H1 (cell line): ENCODE measurements around the gene ELL2. TPM values are rescaled to one million over a fixed set of nuclear protein-coding genes. Genes with fewer than 3 reads are reported as not detected.

Experiments
- CTCF ChIA-PET: fragments of 300-600 bp; sonication (Branson Sonifier 250); formaldehyde crosslinking; loops from one replicate; lab custom pipeline; 2021; ENCODE audit not compliant: partially characterized antibody; lab: Charles Lee
- POLR2A ChIA-PET: fragments of 300-600 bp; sonication (Branson Sonifier 250); formaldehyde crosslinking; loops from one replicate; lab custom pipeline; 2021; ENCODE audit warnings: inconsistent platforms; ENCODE audit not compliant: partially characterized antibody; lab: Charles Lee
- DNase-seq, 2 experiments: peaks; one replicate each; pipeline versions ENCODE4 v3.0.0 to v3.0.0-alpha.2; 2010 to 2022; ENCODE audit warnings: low spot score in 2 of 2, low read depth in 1 of 2, mixed read lengths in 1 of 2
- FAIRE-seq: peaks from 2 replicates; lab custom pipeline; 2011; peaks lifted over from hg19 to GRCh38; lab: Jason Lieb, UNC
- H2AFZ ChIP-seq: 2 replicates; pipeline ENCODE4 v1.8.1; 2012; ENCODE audit warnings: low read length, inconsistent platforms
- H2AK5ac ChIP-seq: 2 replicates; pipeline ENCODE4 v1.6.1; 2013; ENCODE audit warnings: low read depth, low read length
- H2BK120ac ChIP-seq: replicated peaks from 2 replicates; pipeline ENCODE3; 2013; ENCODE audit warnings: low read depth, low read length, inconsistent platforms
- H2BK12ac ChIP-seq: 2 replicates; pipeline ENCODE4 v1.6.1; 2013; ENCODE audit warnings: low read depth, low read length
- H2BK15ac ChIP-seq: 2 replicates; pipeline ENCODE4 v1.6.1; 2013; ENCODE audit warnings: low read length
- H2BK20ac ChIP-seq: 2 replicates; pipeline ENCODE4 v1.6.1; 2013; ENCODE audit warnings: low read length
- H2BK5ac ChIP-seq: 2 replicates; pipeline ENCODE4 v1.6.1; 2013; ENCODE audit warnings: low read depth, low read length
- H3K14ac ChIP-seq: 2 replicates; pipeline ENCODE4 v1.6.1; 2013; ENCODE audit warnings: inconsistent platforms; ENCODE audit not compliant: insufficient read length
- H3K18ac ChIP-seq: 2 replicates; pipeline ENCODE4 v1.6.1; 2013; ENCODE audit warnings: low read length; ENCODE audit errors: extremely low read depth
- H3K23ac ChIP-seq: 2 replicates; pipeline ENCODE4 v1.6.1; 2013; ENCODE audit warnings: inconsistent platforms; ENCODE audit not compliant: insufficient read length
- H3K23me2 ChIP-seq: 2 replicates; pipeline ENCODE4 v1.6.1; 2013; ENCODE audit warnings: low read depth, low read length
- H3K27ac ChIP-seq: 2 replicates; pipeline ENCODE4 v1.6.1; 2011; ENCODE audit warnings: low read depth, low read length, inconsistent platforms
- H3K27me3 ChIP-seq, 4 experiments: replicated peaks in 1 of 4; 1 replicate in 1 of 4; 2 replicates in 3 of 4; pipeline versions ENCODE4 v1.6.1 to v1.8.1; 2011 to 2013; ENCODE audit warnings: low read length in 3 of 4, mild to moderate bottlenecking in 3 of 4, inconsistent platforms in 2 of 4, mixed read lengths in 2 of 4, moderate library complexity in 1 of 4; ENCODE audit not compliant: control insufficient read depth in 3 of 4, insufficient read depth in 3 of 4; ENCODE audit errors: extremely low read depth in 1 of 4
- H3K36me3 ChIP-seq, 4 experiments: 2 replicates each; pipeline versions ENCODE4 v1.6.1 to v1.8.1; 2011 to 2013; ENCODE audit warnings: mild to moderate bottlenecking in 4 of 4, low read length in 3 of 4, moderate library complexity in 2 of 4, control low read depth in 1 of 4, inconsistent platforms in 1 of 4; ENCODE audit not compliant: insufficient read depth in 4 of 4, control insufficient read depth in 2 of 4
- H3K4ac ChIP-seq: replicated peaks from 2 replicates; pipeline ENCODE3; 2013; ENCODE audit warnings: low read length, low read depth, mixed read lengths, inconsistent platforms; ENCODE audit not compliant: insufficient read length
- H3K4me1 ChIP-seq, 4 experiments: replicated peaks in 1 of 4; 1 replicate in 1 of 4; 2 replicates in 3 of 4; pipeline versions ENCODE4 v1.6.1 to v1.8.1; 2011 to 2013; ENCODE audit warnings: low read length in 3 of 4, inconsistent platforms in 2 of 4, mixed read lengths in 1 of 4; ENCODE audit not compliant: insufficient read depth in 4 of 4, control insufficient read depth in 3 of 4
- H3K4me2 ChIP-seq, 2 experiments: 2 replicates each; pipeline versions ENCODE4 v1.6.1 to v1.8.1; 2011 to 2013; ENCODE audit warnings: low read depth in 2 of 2, low read length in 2 of 2, control low read depth in 1 of 2, inconsistent platforms in 1 of 2, mild to moderate bottlenecking in 1 of 2; ENCODE audit not compliant: insufficient read depth in 1 of 2
- H3K4me3 ChIP-seq, 4 experiments: fragments of 200-600, 300-600 bp in 1 of 4; sonication (generic), shearing (Covaris generic), sonication (Bioruptor Twin) in 1 of 4; 2 replicates each; pipeline versions ENCODE4 v1.5.1 to v1.8.1; 2011 to 2016; ENCODE audit warnings: low read length in 4 of 4, low read depth in 3 of 4, control low read depth in 2 of 4, inconsistent platforms in 2 of 4, mild to moderate bottlenecking in 2 of 4, mixed read lengths in 1 of 4, moderate library complexity in 1 of 4; ENCODE audit not compliant: insufficient read depth in 2 of 4; ENCODE audit errors: extremely low read depth in 1 of 4
- H3K56ac ChIP-seq: replicated peaks from 2 replicates; pipeline ENCODE3; 2013; ENCODE audit warnings: low read depth, mild to moderate bottlenecking, mixed read lengths, low read length, inconsistent platforms; ENCODE audit not compliant: insufficient read length
- H3K79me1 ChIP-seq: 2 replicates; pipeline ENCODE4 v1.6.1; 2013; ENCODE audit warnings: low read depth, low read length, control low read depth
- H3K79me2 ChIP-seq, 2 experiments: 2 replicates each; pipeline versions ENCODE4 v1.6.1 to v1.8.1; 2012 to 2013; ENCODE audit warnings: low read length in 2 of 2, mild to moderate bottlenecking in 2 of 2, inconsistent platforms in 1 of 2; ENCODE audit not compliant: insufficient read depth in 2 of 2, control insufficient read depth in 1 of 2
- H3K9ac ChIP-seq, 4 experiments: replicated peaks in 1 of 4; 1 replicate in 1 of 4; 2 replicates in 3 of 4; pipeline versions ENCODE4 v1.6.1 to v1.8.1; 2011 to 2013; ENCODE audit warnings: low read depth in 3 of 4, low read length in 3 of 4, control low read depth in 2 of 4, mild to moderate bottlenecking in 2 of 4, moderate library complexity in 2 of 4, inconsistent platforms in 1 of 4; ENCODE audit errors: extremely low read depth in 1 of 4
- H3K9me3 ChIP-seq, 2 experiments: 2 replicates each; pipeline versions ENCODE4 v1.6.1 to v1.8.1; 2012 to 2013; ENCODE audit warnings: mild to moderate bottlenecking in 2 of 2, moderate library complexity in 2 of 2, control low read depth in 1 of 2, inconsistent platforms in 1 of 2, low read depth in 1 of 2, low read length in 1 of 2, mixed read lengths in 1 of 2; ENCODE audit not compliant: insufficient read depth in 2 of 2
- H4K20me1 ChIP-seq, 2 experiments: replicated peaks in 1 of 2; 2 replicates each; pipeline versions ENCODE3 to v1.8.1; 2011 to 2013; ENCODE audit warnings: inconsistent platforms in 2 of 2, low read length in 2 of 2, mild to moderate bottlenecking in 1 of 2; ENCODE audit not compliant: insufficient read depth in 2 of 2, control insufficient read depth in 1 of 2
- H4K5ac ChIP-seq: 2 replicates; pipeline ENCODE4 v1.6.1; 2013; ENCODE audit warnings: low read length, low read depth, mixed read lengths, inconsistent platforms; ENCODE audit not compliant: insufficient read length
- H4K8ac ChIP-seq: 2 replicates; pipeline ENCODE4 v1.8.0; 2013; ENCODE audit warnings: mild to moderate bottlenecking, moderate library complexity, low read length, inconsistent platforms; ENCODE audit not compliant: insufficient read depth; ENCODE audit errors: extremely low read depth
- H4K91ac ChIP-seq: replicated peaks from 2 replicates; pipeline ENCODE3; 2013; ENCODE audit warnings: low read length, mixed read lengths, inconsistent platforms; ENCODE audit not compliant: insufficient read length
- GABPA ChIP-seq: IDR thresholded peaks from 2 replicates; pipeline ENCODE4 v1.6.1; 2011; ENCODE audit warnings: mild to moderate bottlenecking, low read length, moderate library complexity, borderline replicate concordance; ENCODE audit not compliant: insufficient read depth
- RFX5 ChIP-seq: IDR thresholded peaks from 2 replicates; pipeline ENCODE4 v1.6.1; 2011; ENCODE audit warnings: low read depth, low read length, improper control_type of control experiment, borderline replicate concordance
- TAF1 ChIP-seq: IDR thresholded peaks from 2 replicates; pipeline ENCODE4 v1.6.1; 2011; ENCODE audit warnings: mild to moderate bottlenecking, low read depth, low read length
- WGBS, 2 experiments: shearing (Covaris generic) in 1 of 2; methylation state at CpG; one replicate each; pipeline versions ENCODE4 v1.1.6 to v1.1.7; 2013 to 2015; ENCODE audit warnings: low lambda C conversion rate in 2 of 2, mixed read lengths in 2 of 2, inconsistent platforms in 1 of 2, low coverage in 1 of 2, missing lambda C conversion rate in 1 of 2; ENCODE audit not compliant: insufficient replicate concordance in 2 of 2, insufficient coverage in 1 of 2, insufficient read length in 1 of 2; ENCODE audit errors: extremely low coverage in 1 of 2, missing lambda C conversion rate in 1 of 2; 5-methylcytosine and 5-hydroxymethylcytosine counted together
- polyA plus RNA-seq, 7 experiments: library from polyadenylated mRNA; depleted of rRNA in 3 of 7; stranded (reverse) in 5 of 7; unstranded in 2 of 7; fragments of >200 nt in 5 of 7; fragments of 200-250 nt in 2 of 7; gene quantifications; 1 replicate in 5 of 7; 2 replicates in 1 of 7; 4 replicates in 1 of 7; pipeline versions ENCODE4 v1.2.1 to v1.2.3, GENCODE V29; 2011 to 2013; ENCODE audit warnings: missing spikeins in 2 of 7, mixed read lengths in 2 of 7
- total RNA-seq: library from RNA; stranded (reverse); fragmentation: NEBNext Ultra II Directional; extraction: Animal tissue kit (Norgen Biotek cat#: 25700); gene quantifications from 2 replicates; pipeline ENCODE4 v1.2.1, GENCODE V29; 2021

Gene ELL2
- total and polyA plus RNA-seq, 2 of the 8 experiments (the other 6 are each of a cell fraction or from before 2014, with no cell fraction given), result 6.3 to 29.4 TPM

- H3K56ac ChIP-seq, result no peak overlapping the region
- no peak overlapping the region for H3K23ac ChIP-seq
- no peak overlapping the region for H2BK15ac ChIP-seq
- no peak overlapping the region for H3K14ac ChIP-seq
- H2BK120ac ChIP-seq, result no peak overlapping the region
- H3K36me3 ChIP-seq, result no peaks in the 10 kb centered on the region
- no peak overlapping the region for H2BK5ac ChIP-seq
- H3K4ac ChIP-seq, result no peak overlapping the region
- ChIA-PET POLR2A (interaction anchor here (1.3 kb wide), 2 partner anchors 9 to 13 kb away, joined by 4 to 5 read pairs; no protein-coding TSS in a partner anchor), CTCF (interaction anchor here (0.7 to 0.9 kb wide), 2 partner anchors 9 to 54 kb away, joined by 3 to 6 read pairs; no protein-coding TSS in a partner anchor)
- H2AK5ac ChIP-seq, result no peak overlapping the region
- H4K8ac ChIP-seq, result no peak overlapping the region
- peaks cover 0 to 5% (median 2%) of the 10 kb centered on the region in 4 experiments; a peak in 2 of 7 replicates for H3K4me1 ChIP-seq
- no peaks in the 10 kb centered on the region for H3K79me1 ChIP-seq
- H3K9me3 ChIP-seq, result no peaks in the 10 kb centered on the region
- no peaks in the 10 kb centered on the region for H3K27me3 ChIP-seq
- no peak overlapping the region for H2BK20ac ChIP-seq
- H3K9ac ChIP-seq, result no peak overlapping the region
- no peak overlapping the region for H3K4me3 ChIP-seq
- no peak overlapping the region for H2AFZ ChIP-seq
- no peak overlapping the region for H2BK12ac ChIP-seq
- no peak overlapping the region for H3K4me2 ChIP-seq
- no peak overlapping the region for H4K91ac ChIP-seq
- H3K79me2 ChIP-seq, result peaks cover 0 to 37% of the 10 kb centered on the region in 2 experiments; a peak in 2 of 4 replicates
- no peak overlapping the region for H3K27ac ChIP-seq
- 95% methylated on average over 1 of the region's 1 CpG; no CpG with 5 or more reads in 1 of the 2 experiments for WGBS, 2 experiments
- DNase-seq (no peak), FAIRE-seq (no peak)
- H3K23me2 ChIP-seq, result no peaks in the 10 kb centered on the region
- no peaks in the 10 kb centered on the region for H4K20me1 ChIP-seq
- no peak overlapping the region for H4K5ac ChIP-seq
- H3K18ac ChIP-seq, result 0 out of 2 replicates have a peak overlapping the region, but pooled peaks have one; percentile 27
- no peak for TF ChIP-seq GABPA
- no peak for TF ChIP-seq RFX5
- no peak for TF ChIP-seq TAF1
Observed at GRCh38 chr5:95946451-95946850, 15.2 kb downstream of the ELL2 start.
